Stimulated activated CD4-positive, alpha-beta T cell treated with anti-CD3 and anti-CD28 coated beads, TNF-alpha, amount 100 ng/mL, for 4 hours (primary cell): ENCODE measurements around the gene ANKRD40CL.
"Not testable (repeated sequence)": the region's sequence is repeated elsewhere in the genome, so short reads cannot be mapped to it uniquely, and the experiment has no call there.

Experiments
- DNase-seq, 3 experiments: peaks; one replicate each; pipeline ENCODE4 v3.0.0-alpha.2; 2020; ENCODE audit warnings: low read depth in 3 of 3

Gene ANKRD40CL

DNA sequence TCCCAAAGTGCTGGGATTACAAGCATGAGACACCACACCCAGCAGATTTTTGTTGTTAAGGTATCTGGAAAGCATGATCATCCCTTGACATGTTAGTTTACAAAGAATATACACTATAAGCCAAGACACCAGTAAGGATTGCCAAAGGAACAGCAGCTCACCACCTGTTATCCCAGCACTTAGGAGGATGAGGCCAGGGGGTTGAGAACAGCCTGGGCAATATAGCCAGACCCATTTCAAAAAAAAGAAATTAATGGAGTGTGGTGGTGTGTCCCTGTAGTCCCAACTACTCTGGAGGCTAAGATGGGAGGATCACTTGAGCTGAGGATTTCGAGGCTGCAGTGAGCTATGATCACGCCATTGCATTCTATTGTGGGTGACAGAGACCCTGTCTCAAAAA lies 5.1 kb downstream of the ANKRD40CL start:
- DNase-seq: no peak

DNA sequence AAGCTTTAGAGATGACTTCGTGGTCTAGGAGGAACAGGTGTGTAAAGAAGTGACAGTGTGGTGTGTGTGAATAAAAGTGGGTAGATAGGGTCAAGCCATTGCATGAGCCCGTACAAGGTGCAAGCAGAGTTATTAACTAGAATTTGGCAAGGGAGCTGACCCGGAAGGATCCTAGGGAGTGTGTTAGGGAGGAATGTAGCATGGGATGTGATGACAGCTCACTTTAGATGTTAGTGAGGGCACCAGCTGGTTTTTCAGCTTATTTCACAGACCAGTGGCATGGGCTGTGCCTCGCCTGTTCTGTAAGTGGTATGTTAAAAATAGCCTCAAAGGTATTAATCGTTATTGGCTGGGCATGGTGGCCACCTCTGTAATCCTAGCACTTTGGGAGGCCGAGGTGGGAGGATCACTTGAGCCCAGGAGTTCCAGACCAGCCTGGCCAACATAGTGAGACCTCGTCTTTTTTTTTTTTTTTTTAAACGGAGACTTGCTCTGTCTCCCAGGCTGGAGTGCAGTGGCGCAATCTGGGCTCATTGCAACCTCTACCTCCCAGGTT lies 8.3 kb downstream of the ANKRD40CL start:
- DNase-seq: no peak

DNA sequence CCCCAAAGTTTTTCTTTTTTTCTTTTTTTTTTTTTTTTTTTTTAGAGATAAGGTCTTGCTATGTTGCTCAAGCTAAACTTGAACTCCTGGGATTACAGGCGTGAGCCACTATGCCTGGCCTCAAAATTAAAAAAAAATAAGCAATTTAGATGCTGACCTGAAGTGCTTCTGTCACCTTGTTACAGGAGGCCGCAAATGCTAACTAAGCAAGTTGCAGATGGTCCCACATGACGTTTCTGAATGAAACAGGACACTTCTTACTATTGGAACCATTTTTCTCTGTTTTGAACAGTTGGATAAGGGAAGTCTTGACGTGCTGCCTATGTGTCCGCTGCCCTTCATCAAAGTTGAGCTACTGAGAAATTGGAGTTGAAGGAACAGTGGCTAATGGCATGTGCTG lies 8.8 kb downstream of the ANKRD40CL start:
- DNase-seq: no peak

DNA sequence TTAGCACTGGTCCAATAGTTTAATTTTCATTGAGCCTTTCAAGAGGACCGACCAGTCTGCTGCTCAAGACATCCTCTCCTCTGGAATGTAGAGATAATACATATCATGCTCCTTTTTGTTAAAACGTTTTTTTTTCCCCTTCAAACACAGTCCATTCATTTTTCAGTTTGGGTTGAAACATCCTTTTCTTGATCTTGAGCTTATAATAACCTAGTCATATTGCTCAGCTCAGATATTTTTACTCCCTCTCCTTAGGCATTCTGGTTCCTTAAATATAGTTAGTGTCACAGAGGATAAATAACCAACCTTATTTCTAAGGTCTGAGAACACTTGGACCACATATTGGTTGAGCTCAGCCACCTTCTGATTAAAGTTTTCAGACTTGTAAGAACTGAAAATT lies 12.8 kb downstream of the ANKRD40CL start:
- no peak for DNase-seq

DNA sequence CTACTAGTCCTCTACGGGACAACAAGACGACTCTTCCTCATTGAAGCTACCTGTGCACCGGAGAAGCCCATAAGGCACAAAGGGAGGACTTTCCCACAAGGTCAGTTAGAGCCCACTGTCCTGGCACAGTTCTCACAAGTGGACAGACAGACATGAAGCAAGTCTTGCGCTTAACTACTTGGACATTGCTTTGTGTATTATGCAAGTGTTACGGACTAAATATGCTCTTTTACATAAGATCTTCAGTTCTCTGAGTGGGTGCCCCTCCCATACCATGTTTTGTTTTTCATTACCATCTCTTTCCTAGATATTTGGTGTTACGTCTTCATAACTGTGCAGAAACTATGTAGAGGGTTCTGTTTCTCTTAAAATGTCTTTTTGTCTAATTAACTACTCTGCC lies 18.1 kb downstream of the ANKRD40CL start:
- DNase-seq: no peak

DNA sequence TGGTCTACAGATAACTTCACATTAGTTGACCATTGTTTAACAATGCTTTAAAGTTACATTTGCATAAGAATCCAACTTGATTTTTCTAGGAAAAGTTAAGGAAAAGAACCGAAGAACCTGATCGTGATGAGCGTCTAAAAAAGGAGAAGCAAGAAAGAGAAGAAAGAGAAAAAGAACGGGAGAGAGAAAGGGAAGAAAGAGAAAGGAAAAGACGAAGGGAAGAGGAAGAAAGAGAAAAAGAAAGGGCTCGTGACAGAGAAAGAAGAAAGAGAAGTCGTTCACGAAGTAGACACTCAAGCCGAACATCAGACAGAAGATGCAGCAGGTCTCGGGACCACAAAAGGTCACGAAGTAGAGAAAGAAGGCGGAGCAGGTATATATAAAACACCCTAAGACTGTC lies 21.7 kb downstream of the ANKRD40CL start:
- DNase-seq: no peak

DNA sequence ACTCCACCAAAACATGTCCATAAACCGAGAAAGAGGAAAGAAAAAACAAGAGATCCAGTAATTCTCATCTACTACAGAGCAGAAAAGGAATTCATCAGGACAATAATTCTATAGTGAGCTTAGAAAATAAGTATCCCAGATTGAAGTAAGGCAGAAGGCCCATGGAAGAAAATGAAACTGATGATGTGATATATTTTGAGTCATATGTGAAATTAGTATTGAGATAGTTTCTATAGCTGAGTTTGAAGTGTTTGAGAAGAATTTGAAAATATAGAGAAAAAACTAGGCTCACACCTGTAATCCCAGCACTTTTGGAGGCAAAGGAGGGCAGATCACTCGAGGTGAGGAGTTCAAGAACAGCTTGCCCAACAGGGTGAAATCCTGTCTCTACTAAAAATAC lies 28.2 kb downstream of the ANKRD40CL start:
- DNase-seq: no peak

DNA sequence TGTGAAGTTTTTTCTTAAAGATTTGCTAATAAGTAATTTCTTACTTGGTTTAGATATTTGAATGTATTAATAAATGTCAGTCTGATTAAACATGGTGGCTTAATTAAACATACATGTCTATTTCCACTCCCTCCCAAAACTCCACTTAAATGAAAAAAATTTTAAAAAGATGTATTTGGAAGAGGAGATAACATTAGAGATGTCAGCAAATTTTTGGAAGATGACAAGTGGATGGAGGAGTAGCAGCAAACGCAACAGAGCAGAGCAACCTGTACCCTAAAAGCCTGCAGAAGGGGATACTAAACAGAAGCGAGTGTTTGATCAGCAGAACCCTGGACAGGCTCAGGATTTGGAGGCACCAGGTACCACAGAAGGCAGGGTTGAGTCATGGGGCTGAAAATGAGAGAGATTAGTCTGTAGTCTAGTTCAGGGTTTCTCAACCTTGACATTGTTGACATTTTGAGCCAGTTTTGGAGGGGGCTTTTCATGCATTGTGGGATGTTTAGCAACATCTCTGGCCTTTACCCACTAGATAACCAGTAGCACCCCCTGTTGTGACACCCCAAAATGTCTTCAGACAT lies 30.1 kb downstream of the ANKRD40CL start:
- no peak for DNase-seq

DNA sequence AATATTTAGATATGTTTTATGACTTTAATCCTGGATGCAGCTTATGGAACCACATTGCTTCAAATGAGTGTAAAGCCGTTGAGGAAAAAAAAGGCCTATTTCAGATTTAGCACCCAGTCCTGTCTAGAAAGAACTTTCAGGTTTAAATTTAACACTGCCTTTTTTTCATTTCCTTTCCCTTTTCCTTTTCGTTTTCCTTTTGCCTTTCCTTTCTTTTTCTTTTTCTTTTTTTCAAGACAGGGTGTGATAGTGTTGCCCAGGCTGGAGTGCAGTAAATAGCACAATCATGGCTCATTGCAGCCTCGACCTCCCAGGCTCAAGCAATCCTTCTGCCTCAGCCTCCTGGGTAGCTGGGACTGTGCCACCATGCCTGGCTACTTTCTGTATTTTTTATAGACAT lies 32.0 kb downstream of the ANKRD40CL start:
- no peak for DNase-seq

DNA sequence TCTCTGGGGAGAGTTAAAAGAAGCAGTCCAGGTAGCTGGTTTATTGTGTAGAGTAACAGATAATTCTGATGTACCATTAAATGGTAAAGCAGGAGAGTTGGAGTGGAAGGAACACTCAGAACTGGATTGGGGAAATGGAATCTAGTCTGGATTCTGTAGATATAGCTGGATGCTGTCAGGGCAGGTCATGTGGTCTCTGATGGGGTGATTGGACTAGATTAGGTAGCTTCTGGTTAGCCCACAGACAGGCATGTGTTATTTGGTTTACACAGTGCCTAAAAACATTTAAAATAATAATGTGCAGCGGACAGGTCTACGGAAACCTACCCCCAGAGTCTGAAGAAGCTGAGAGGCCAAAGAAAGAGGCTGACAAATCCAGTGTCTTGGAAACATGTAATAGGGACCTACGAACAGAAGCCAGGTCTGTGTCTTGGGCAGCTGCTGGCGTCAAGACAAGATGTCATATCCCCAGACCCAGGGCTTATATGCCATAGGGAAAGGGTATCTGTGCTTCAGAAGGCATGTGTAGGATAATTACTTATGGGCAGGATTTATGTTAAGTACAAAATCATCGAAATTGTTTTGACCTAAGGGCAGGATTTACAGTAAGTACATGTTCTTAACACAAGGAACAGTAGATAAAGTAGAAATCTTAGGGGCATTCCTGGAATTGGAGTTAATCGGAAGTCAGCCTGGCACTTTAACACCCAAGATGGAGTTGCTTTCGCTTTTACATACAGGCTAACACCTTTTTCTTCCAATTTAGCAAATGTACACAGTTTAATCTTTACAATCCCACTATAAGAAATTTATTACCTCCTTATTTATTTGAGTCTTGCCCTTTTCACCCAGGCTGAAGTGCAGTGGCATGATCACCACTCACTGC lies 35.5 kb downstream of the ANKRD40CL start:
- DNase-seq: no peak

DNA sequence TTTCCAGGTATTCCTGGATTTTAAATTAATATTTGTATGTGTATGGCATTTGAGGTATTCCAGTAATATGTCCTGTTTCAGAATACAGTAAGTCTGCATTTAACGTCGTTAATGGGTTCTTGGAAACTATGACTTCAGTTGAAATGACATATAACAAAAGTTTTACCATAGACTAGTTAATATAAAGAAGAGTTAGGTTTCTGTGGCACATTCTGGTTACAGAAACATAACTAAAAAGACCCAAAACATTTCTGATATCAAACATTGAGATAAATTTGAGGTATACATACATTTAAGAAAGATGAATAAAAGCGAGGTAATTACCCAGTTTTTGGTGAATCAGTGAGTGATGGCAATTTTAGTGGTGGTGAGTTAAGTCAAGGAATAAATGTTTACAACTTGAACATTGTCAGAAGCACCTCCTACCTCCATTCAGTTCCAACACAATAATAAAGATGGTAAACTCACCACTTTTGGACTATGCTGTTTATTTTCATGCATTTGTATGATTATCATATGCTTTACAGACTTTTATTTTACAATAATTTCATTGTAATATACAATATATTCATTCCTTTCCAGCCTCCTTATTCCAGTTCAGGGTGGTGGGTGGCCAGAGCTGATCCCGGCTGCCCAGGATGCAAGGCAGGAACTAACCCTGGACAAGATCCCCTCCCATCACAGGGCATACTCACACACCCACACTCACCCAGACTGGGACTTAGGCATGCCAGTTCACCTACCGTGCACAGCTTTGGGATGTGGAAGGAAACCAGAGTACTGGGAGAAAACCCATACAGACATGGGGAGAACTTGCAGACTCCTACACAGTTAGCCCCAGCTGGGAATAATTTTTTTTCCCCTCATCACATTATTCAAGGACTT lies 38.2 kb downstream of the ANKRD40CL start:
- DNase-seq: no peak

DNA sequence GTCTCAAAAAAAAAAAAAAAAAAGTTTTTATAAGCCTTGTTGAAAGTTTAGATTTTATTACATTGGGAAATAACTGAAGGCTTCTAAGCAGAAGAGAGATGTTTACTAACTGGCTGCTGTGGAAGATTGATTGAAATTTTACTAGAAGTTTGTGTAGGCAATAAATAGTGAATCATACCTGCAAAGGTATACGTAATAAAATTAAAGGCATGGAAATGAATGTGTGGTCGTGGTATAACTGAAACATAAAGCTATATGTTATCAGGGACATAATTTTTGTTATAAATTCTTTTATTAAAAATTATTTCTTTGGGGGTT lies 39.2 kb downstream of the ANKRD40CL start:
- DNase-seq: no peak

DNA sequence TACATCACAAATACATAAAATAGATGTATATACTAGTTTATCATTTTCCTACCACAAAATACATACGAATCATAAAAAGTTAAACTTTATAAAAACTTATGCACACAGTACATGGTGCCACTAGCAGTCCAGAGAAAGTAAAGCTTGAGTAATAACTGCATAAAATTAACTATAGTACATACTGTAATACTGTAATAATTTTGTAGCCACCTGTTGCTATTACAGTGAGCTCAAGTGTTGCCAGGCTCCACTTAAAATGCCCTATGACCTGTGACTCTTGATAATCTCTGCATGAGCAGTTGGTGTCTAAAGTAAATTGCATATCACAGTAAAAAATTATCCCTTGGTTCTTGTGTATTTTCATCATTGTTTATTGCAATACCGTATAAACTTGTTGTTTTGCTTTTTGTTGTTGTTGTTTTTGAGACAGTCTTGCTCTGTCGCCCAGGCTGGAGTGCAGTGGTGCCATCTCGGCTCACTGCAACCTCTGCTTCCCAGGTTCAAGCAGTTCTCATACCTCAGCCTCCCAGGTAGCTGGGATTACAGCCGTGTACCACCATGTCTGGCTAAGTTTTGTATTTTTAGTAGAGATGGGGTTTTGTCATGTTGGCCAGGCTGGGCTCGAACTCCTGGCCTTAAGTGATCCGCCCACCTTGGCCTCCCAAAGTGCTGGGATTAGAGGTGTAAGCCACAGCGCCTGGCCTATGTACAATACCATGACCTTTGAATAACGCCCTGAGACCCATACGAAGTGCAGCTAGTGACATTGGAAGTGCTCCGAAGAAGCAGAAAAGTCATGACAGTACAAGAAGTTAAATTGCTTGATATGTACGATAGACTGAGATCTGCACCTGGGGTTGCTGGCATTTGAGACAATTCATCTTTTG lies 41.3 kb downstream of the ANKRD40CL start:
- DNase-seq: no peak

DNA sequence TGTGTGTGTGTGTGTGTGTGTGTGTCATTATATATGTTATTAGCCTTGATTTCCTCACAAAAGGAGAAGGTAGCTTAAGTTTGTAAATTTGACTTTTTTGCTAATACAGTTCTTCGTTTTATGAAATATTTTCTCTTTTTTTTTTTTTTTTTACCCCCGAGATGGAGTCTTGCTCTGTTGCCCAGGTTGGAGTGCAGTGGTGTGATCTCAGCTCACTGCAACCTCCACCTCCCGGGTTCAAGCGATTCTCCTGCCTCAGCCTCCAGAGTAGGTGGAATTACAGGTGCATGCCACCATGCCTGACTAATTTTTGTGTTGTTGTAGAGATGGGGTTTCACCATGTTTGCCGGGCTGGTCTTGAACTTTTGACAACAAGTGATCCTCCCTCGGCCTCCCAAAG lies 42.7 kb downstream of the ANKRD40CL start:
- DNase-seq: not testable (repeated sequence)

DNA sequence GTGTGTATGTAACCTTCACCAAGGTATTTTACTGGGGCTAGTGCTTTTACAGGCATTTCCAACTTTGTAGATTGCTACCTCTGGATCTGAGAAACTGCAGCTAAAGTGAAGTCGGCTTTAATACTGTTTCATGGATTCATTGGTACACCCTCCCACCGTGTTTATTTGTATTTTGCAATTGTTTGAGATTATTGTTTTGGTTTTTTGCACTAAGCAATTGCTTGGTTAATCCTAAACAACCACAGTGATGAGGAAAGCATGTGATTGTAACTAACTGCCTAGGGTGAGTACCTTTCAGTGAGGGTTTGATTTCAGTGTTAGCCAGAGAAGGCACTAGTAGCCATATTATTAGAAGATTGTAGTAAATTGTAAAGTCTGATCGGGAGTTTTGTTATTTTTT lies 44.6 kb downstream of the ANKRD40CL start:
- DNase-seq: no peak

DNA sequence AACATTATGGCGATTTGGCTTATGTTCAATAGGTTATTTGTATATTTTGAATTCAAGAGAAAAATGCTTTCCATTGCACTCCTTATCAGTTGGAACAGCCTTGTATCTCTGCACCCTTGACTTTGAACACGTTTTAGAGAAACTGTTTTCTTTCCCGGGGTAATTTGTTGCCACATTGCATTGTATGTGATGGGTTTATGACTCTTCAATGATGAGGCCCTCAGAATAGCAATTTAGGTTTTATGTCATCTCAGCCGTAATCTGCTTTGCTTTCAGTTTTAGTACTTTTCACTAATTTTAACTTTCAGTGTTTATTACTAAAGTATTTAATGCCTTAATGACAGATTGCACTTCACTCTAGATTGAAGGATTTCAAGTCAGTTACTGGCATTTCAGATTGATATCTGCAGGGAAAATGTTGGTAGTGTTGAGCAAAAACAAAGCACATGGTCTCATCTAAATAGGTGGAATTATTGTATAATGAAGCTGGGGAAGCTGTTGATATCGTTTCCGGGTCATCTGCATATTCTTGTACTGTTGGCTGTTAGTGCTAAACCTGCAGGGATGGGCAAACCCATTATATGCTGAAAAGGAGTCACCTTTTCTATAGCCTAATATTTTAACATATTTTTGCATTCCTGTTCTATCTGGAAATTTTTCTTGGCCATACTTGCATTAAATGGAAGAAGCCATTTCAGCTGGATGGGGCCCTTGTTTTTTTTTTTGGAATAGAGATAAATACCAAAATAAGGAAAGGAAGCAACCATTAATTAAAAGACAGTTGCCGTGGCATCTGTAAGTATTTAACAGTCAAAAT lies 45.9 kb downstream of the ANKRD40CL start:
- no peak for DNase-seq

DNA sequence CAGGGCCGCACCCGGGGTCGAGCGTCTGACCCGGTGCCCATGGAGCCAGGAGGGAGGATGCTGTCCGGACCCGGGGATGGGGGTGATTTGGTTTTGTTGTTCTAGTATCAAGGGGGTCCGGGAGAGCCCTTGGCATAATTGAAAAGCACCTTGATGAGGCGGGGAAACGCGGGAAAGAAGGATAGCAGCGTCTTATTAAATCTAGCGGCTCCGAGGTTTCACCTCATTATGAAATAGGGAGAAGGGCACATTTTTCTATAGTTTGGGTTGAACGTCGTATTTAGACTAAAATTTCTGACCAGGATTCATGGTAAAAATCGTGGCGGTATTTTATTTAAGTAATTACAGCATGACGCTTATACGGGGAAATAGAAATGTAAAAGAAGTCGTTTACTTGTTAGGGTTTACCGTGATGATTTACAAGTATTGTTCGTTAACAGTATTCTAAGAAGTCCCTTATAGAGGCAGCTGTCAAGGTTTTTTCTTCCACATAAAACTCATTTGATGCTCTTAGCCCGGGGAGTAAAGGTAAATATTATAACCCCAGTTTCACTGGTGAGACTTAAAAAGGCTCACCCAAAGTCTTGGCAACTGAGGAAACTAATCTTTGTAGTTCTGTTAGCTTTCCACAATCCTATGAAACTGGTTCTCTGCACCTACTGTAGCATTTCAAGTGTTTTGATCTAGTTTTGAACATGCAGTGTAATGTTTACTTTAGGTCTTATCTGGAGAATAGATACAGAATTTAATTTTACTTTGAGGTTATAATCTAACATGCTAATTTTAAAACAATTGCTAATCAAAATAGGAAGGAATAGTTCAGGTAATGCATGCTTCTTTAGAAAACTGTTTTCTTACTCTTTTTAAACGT lies 47.2 kb downstream of the ANKRD40CL start:
- DNase-seq: no peak

DNA sequence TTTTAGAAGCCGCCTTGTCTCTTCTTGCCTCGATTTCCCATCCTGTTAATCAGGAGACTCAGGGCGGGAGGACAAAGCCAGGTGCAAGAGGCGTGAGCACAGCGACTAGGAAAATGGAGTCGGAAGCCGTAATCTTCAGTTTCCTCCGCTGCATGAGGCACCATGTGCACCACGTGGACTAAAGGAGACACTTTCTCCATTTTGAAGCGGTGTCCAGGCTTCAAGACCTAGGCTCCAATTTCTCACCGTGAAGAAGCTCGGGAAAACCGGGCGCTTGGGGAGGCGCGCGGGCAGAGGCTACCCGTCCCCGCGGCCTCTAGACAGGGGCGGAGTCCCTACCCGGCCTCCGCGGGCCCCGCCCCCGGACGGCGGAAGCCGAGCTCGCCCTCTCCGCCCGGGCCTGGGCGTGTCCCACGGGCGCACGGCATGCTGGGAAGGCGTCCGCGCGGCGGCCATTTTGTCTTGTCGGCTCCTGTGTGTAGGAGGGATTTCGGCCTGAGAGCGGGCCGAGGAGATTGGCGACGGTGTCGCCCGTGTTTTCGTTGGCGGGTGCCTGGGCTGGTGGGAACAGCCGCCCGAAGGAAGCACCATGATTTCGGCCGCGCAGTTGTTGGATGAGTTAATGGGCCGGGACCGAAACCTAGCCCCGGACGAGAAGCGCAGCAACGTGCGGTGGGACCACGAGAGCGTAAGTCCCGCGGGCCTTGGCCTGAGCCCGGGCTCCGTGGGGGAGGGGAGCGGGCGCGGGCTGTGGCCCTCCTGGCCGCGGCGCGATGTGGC lies 48.0 kb downstream of the ANKRD40CL start, which contains the start of gene LUC7L3:
TSS of gene LUC7L3 (plus strand) at position 460 of the 780 bp plus-strand sequence. CDS start at position 590, 130 bp downstream.
- DNase-seq: peak; percentile 83 to 91 (median 84)
